ENCODE results near the gene DNAH14. TPM values are rescaled to one million over a fixed set of nuclear protein-coding genes. Genes with fewer than 3 reads are reported as not detected.
"Not testable (repeated sequence)": the region's sequence is repeated elsewhere in the genome, so short reads cannot be mapped to it uniquely, and the experiment has no call there.

DNAH14 gene
- total RNA-seq, 1 donor from 2014 or later = 21.6 TPM

DNA sequence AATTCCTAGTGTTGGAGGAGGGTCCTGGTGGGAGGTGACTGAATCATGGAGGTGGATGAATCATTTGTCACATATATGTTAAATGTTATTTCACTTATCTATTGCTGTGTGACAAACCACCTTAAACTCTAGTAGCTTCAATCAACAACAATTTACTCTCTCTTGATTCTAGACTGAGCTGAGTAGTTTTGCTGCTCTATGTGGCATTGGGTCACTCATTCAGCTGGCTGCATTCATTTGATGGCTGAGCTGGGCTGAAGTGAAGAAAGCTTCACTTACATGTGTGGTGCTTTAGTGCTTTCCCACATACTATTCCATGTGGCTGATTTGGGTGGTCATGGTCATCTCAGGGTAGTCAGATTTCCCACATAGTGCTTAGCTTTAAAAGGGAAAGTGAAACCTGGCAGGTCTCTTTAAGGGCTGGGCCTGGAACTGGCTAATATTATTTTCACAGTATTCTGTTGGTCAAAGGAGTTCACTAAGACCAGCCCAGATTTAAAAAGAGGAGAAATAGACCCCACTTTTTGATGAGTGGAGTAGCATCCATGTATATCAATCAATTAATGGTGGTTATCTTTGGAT lies 10.5 kb downstream of the DNAH14 start:
- TF ChIP-seq, protein P1, sequence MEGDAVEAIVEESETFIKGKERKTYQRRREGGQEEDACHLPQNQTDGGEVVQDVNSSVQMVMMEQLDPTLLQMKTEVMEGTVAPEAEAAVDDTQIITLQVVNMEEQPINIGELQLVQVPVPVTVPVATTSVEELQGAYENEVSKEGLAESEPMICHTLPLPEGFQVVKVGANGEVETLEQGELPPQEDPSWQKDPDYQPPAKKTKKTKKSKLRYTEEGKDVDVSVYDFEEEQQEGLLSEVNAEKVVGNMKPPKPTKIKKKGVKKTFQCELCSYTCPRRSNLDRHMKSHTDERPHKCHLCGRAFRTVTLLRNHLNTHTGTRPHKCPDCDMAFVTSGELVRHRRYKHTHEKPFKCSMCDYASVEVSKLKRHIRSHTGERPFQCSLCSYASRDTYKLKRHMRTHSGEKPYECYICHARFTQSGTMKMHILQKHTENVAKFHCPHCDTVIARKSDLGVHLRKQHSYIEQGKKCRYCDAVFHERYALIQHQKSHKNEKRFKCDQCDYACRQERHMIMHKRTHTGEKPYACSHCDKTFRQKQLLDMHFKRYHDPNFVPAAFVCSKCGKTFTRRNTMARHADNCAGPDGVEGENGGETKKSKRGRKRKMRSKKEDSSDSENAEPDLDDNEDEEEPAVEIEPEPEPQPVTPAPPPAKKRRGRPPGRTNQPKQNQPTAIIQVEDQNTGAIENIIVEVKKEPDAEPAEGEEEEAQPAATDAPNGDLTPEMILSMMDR (IDR thresholded peaks at IDR 0.05; ENCODE audit: unreplicated experiment) = no peak
- H3K27ac Mint-ChIP-seq (ENCODE audit: unreplicated experiment) = no peak overlapping the region
- peaks cover 2% of the 10 kb centered on the region for H3K27me3 Mint-ChIP-seq (ENCODE audit: unreplicated experiment)
- H3K9me3 Mint-ChIP-seq (ENCODE audit: unreplicated experiment) = peaks cover 5% of the 10 kb centered on the region
- H3K4me1 Mint-ChIP-seq (ENCODE audit: unreplicated experiment) = no peaks in the 10 kb centered on the region
- no peak for DNase-seq (ENCODE audit: low spot score)
- H3K36me3 Mint-ChIP-seq (ENCODE audit: low read depth, unreplicated experiment) = peaks cover 8% of the 10 kb centered on the region
- H3K4me3 Mint-ChIP-seq (ENCODE audit: unreplicated experiment) = no peak overlapping the region

DNA sequence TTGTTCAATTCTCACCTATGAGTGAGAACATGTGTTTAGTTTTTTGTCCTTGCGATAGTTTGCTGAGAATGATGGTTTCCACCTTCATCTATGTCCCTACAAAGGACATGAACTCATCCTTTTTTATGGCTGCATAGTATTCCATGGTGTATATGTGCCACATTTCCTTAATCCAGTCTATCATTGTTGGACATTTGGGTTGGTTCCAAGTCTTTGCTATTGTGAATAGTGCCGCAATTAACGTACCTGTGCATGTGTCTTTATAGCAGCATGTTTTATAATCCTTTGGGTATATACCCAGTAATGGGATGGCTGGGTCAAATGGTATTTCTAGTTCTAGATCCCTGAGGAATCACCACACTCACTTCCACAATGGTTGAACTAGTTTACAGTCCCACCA lies 11.3 kb downstream of the DNAH14 start:
- not testable (repeated sequence) for H3K27ac Mint-ChIP-seq (ENCODE audit: unreplicated experiment); H3K9me3 Mint-ChIP-seq (ENCODE audit: unreplicated experiment); H3K27me3 Mint-ChIP-seq (ENCODE audit: unreplicated experiment); H3K4me1 Mint-ChIP-seq (ENCODE audit: unreplicated experiment); DNase-seq (ENCODE audit: low spot score); H3K4me3 Mint-ChIP-seq (ENCODE audit: unreplicated experiment); H3K36me3 Mint-ChIP-seq (ENCODE audit: low read depth, unreplicated experiment)

GRCh38 chr1:224945651-224946348 lies 16.3 kb downstream of the DNAH14 start:
- not testable (repeated sequence) for H3K27me3 Mint-ChIP-seq (ENCODE audit: unreplicated experiment); H3K4me3 Mint-ChIP-seq (ENCODE audit: unreplicated experiment); H3K4me1 Mint-ChIP-seq (ENCODE audit: unreplicated experiment); DNase-seq (ENCODE audit: low spot score); H3K36me3 Mint-ChIP-seq (ENCODE audit: low read depth, unreplicated experiment); H3K9me3 Mint-ChIP-seq (ENCODE audit: unreplicated experiment); H3K27ac Mint-ChIP-seq (ENCODE audit: unreplicated experiment)

GRCh38 chr1:224946349-224946691 lies 16.8 kb downstream of the DNAH14 start:
- not testable (repeated sequence) for DNase-seq (ENCODE audit: low spot score); H3K36me3 Mint-ChIP-seq (ENCODE audit: low read depth, unreplicated experiment); H3K4me1 Mint-ChIP-seq (ENCODE audit: unreplicated experiment); H3K27ac Mint-ChIP-seq (ENCODE audit: unreplicated experiment); H3K9me3 Mint-ChIP-seq (ENCODE audit: unreplicated experiment); H3K4me3 Mint-ChIP-seq (ENCODE audit: unreplicated experiment); H3K27me3 Mint-ChIP-seq (ENCODE audit: unreplicated experiment)

- H3K4me1 Mint-ChIP-seq (ENCODE audit: unreplicated experiment) = no peaks in the 10 kb centered on the region
- no peaks in the 10 kb centered on the region for H3K9me3 Mint-ChIP-seq (ENCODE audit: unreplicated experiment)
- no peak overlapping the region for H3K27ac Mint-ChIP-seq (ENCODE audit: unreplicated experiment)
- H3K4me3 Mint-ChIP-seq (ENCODE audit: unreplicated experiment) = no peak overlapping the region
- H3K36me3 Mint-ChIP-seq (ENCODE audit: low read depth, unreplicated experiment) = no peaks in the 10 kb centered on the region
- H3K27me3 Mint-ChIP-seq (ENCODE audit: unreplicated experiment) = no peaks in the 10 kb centered on the region
- no peak for DNase-seq (ENCODE audit: low spot score)
- TF ChIP-seq, protein P1 (IDR thresholded peaks at IDR 0.05; ENCODE audit: unreplicated experiment) = no peak
Measured at GRCh38 chr1:224957696-224958095, 28.2 kb downstream of the DNAH14 start.

DNA sequence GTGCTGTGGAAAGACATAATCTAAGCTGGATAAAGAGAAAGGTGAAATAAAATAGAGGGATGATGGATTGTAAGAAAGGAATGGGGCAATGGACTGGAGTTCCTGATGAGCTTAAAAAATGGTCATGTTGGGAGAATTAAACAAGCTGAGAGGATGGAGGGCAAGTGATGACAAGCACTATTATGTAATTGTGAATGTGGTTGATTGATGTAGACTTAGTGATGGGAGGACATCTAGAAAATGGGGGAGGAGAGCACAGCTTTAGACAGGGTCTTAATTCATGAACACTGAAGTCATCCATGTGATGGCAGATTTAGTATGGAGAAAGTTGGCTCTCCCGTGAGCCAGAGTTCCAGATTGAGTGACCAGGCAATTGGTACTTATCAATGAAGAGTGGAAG lies 29.0 kb downstream of the DNAH14 start:
- H3K4me1 Mint-ChIP-seq (ENCODE audit: unreplicated experiment) = no peaks in the 10 kb centered on the region
- TF ChIP-seq, protein P1 (IDR thresholded peaks at IDR 0.05; ENCODE audit: unreplicated experiment) = no peak
- H3K36me3 Mint-ChIP-seq (ENCODE audit: low read depth, unreplicated experiment) = no peaks in the 10 kb centered on the region
- no peaks in the 10 kb centered on the region for H3K9me3 Mint-ChIP-seq (ENCODE audit: unreplicated experiment)
- DNase-seq (ENCODE audit: low spot score) = no peak
- no peaks in the 10 kb centered on the region for H3K27me3 Mint-ChIP-seq (ENCODE audit: unreplicated experiment)
- no peak overlapping the region for H3K4me3 Mint-ChIP-seq (ENCODE audit: unreplicated experiment)
- H3K27ac Mint-ChIP-seq (ENCODE audit: unreplicated experiment) = no peak overlapping the region
